HG03439 (cell line): ENCODE data around the gene TMEM82.

Source experiments
- ATAC-seq: cut with Tn5 transposase; IDR thresholded peaks from one replicate; pipeline ENCODE4 v1.9.1; 2021; ENCODE audit warnings: mild to moderate bottlenecking, moderate library complexity; ENCODE audit not compliant: unreplicated experiment

TMEM82 gene

DNA sequence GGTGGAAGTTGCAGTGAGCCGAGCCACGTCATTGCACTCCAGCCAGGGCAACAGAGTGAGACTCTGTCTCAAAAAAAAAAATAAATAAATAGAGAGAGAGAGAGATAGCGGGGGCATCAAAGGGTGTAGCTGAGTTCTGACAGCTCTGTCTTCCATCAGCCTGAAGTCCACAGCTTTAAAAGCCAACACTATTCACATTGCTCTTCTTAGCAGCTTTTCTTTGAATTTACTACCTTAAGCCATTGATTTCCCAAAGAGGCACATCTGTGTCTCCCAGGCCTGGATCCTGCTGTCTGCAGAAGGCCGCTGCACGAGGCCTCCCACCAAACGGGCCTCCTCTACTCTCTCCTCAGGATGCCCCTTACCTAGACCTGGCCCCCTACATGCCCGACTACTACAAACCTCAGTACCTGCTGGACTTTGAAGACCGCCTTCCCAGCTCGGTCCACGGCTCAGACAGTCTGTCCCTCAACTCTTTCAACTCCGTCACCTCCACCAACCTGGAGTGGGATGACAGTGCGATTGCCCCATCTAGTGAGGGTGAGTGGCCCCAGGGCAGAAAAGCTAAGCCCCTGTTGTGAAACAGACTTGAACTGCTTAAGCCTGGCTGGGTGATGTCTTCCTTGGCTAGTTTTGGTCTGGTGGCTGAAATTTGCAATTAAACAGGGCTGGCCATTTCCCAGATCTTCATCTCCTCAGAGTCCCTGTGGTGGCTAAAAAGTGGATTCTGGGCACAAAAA, 22.7 kb upstream of the TMEM82 start:
- no peak for ATAC-seq

- ATAC-seq = no peak
Measured at GRCh38 chr1:15720861-15721260, 21.4 kb upstream of the TMEM82 start.

DNA sequence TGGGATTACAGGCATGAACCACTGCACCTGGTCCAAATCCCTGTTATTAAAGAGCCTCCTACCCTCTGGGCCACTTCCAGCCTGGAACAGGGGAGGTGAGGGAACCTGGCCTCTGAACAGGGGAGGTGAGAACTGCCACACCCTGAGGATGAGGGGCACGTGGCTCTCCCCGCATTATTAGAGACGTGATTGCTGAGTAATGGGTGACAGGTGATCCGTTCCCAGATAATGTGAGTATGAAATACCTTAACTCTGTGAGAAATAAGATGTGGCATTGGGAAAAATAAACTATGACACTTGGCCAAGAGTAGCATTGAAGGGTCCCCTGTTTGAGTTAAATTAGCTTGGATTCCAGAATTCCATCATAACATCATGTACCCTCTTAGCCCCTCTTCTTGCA, 19.9 kb upstream of the TMEM82 start:
- ATAC-seq = no peak

DNA sequence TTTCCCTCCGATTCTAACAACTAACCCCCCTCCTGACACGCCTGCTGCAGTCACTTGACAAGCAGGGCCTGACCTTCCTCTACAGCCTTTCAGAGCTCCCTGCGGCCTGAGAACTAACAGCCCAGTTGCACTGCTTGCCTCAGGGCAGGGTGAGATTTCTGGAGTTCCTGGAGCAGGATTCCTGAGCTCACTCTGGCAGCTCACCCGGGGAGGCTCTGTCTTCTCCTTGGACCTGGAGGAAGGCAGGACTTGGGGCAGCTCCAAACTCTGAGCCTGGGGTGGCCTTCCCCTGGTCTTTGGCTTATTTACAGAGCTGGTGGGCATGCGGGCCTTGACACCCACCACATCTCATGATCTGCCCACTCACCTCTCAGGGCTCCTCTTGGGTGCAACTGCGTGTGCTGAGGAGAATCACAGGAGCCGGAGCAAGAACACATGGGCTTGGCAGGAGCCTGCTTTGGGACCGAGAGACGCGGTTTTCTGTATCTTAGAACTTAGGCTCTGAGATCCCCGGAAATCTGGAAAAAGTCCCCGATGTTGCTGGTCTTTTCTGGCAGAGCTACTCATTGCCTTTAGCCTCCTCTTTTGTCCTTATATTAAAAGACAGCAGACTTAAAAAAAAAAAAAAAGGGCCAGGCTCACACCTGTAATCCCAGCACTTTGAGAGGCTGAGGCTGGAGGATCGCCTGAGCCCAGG, 19.3 kb upstream of the TMEM82 start:
- no peak for ATAC-seq

GRCh38 chr1:15723631-15724246, 18.6 kb upstream of the TMEM82 start:
- no peak for ATAC-seq

- no peak for ATAC-seq
Measured at GRCh38 chr1:15724949-15725880, 17.1 kb upstream of the TMEM82 start.

GRCh38 chr1:15726508-15726907, 15.8 kb upstream of the TMEM82 start:
- ATAC-seq = no peak

GRCh38 chr1:15727021-15727420, 15.3 kb upstream of the TMEM82 start:
- ATAC-seq = no peak

DNA sequence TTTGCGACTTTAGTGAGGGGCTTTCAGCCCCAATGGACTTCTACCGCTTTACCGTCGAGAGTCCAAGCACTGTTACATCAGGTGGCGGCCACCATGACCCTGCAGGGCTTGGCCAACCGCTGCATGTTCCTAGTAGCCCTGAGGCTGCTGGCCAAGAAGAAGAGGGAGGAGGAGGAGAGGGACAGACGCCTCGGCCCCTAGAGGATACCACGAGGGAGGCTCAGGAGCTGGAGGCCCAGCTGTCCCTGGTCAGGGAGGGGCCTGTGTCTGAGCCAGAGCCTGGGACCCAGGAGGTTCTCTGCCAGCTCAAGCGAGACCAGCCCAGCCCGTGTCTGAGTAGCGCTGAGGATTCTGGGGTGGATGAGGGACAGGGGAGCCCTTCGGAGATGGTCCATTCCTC, 14.9 kb upstream of the TMEM82 start:
- no peak for ATAC-seq

- no peak for ATAC-seq
Measured at GRCh38 chr1:15727866-15728534, 14.3 kb upstream of the TMEM82 start.

DNA sequence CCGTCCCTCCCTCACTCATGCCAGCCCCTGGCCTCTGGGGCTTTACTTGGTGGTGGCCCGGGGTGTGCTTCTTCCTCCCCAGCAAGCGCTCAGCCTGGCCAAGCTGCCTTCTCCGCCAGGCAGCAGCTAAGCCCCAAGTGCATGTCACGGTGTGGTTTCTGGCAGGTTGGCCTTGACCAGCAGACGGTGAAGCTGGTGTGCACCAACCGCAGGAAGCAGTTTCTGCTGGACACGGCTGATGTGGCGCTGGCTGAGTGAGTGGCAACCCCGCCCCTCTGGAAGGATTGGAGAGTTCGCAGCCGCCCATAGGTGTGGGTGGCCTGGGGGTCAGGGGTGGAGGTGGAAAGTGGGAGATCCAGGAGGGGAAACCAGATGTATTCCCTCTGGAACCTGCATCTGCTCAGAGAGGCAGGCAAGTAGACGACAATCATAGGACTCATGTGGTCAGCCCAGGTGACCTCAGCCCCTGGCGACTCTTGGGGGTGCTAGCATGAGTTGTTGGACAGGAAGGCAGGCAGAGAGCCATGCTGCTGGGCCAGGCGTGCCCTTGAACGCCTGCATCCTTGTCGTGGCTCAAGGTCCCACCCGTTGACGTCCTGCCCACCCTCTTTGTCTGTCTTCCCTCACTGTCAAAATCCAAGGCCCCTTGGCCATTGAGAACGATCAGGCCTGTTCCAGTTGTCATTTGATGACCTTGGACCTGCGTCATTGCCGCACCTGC, 13.2 kb upstream of the TMEM82 start:
- ATAC-seq = no peak

GRCh38 chr1:15730423-15730822, 11.9 kb upstream of the TMEM82 start:
- no peak for ATAC-seq

DNA sequence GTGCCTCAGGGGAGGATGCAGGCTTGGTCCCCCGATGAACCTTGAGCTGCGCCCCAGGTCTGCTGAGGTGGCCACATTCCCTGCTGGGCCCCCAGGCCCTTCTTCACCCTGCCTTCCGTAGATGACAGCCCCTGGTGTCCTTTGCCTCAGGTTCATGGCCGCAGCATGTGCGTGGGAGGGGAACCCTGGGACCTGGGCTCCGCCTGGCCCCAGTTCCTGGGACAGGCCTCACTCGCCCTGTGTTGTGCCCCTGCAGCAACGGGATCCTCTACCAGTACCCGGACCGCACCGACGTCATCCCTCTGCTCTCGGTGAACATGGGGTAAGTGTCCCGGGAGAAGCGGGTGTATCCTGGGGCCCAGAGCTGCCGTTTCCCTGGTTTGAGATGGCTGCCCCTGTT, 11.4 kb upstream of the TMEM82 start:
- ATAC-seq = no peak

DNA sequence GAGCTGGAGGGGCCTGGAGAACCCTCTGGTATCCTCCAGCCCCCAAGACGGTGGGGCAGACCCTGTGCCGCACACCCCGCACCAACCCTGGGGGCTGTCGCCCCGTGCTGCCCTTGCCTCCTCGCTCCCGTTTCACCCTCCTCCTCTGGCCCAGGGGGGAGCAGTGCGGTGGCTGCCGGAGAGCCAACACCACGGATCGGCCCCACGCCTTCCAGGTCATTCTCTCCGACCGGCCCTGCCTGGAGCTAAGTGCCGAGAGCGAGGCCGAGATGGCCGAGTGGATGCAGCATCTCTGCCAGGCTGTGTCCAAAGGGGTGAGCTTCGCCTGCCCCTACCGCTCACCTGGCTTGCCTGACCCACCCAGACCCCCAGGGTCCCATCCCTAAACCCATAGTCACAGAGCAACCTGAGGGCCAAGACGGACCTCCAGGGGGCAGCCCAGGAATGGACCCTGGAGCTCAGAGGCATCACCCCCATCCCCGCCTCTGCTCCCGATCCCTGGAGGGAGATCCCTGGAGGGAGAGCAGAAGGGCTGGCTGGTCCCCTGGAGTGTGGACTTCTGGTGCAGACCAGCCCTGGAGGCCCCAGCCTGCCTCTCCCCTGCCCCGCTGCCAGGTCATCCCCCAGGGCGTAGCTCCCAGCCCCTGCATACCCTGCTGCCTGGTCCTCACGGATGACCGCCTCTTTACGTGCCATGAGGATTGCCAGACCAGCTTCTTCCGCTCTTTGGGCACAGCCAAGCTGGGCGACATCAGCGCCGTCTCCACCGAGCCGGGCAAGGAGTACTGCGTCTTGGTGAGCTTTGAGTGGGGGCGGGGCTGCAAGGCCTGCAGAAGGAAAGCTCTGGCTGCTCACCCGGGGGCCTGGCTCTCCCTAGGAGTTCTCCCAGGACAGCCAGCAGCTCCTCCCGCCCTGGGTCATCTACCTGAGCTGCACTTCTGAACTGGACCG, 10.3 kb upstream of the TMEM82 start:
- no peak for ATAC-seq

- ATAC-seq = no peak
Measured at GRCh38 chr1:15732686-15733081, 9.6 kb upstream of the TMEM82 start.

- ATAC-seq = no peak
Measured at GRCh38 chr1:15733218-15733725, 9.0 kb upstream of the TMEM82 start.

DNA sequence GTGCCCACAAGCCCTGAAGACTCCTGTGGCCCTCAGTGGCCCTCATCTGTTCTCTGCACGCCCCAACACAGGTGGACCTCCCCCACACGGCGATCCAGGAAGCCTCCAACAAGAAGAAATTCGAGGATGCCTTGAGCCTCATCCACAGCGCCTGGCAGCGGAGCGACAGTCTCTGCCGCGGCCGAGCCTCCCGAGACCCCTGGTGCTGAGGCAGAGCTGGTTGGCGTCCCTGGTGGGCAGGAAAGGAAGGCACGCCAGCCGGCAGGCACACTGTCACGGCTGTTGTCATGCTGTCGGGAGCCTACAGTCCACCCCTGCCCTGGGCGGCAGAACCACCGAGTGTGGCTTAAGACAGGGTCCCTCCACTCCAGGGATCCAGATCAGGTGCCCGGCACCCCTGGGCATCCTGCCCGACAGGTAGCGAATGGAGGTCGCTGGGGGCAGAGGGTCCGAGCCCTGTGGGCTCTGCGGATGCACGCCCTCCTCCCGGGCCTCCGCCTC, 8.5 kb upstream of the TMEM82 start:
- ATAC-seq = no peak

DNA sequence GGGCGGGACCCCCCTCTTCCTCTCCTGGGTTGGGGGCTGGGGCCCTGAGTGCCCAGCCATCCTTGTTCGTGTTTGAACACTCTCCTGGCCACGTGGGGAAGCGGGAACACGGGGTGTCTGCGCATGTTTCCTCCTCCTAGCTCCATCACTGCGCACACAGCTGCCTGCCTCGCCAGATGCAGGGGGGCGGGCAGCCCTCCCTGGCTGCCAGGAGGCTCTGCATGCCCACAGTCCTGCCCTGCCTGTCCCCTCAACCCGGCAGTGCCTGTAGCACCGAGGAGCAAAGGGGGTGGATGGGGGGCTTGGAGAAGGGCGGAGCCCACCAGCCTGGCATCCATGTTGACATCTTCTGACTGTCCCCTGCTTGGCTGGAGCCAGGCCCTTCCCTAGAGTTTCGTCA, 8.0 kb upstream of the TMEM82 start:
- ATAC-seq = no peak
